ENCODE measurements around the gene MCTP2.

Gene MCTP2

DNA sequence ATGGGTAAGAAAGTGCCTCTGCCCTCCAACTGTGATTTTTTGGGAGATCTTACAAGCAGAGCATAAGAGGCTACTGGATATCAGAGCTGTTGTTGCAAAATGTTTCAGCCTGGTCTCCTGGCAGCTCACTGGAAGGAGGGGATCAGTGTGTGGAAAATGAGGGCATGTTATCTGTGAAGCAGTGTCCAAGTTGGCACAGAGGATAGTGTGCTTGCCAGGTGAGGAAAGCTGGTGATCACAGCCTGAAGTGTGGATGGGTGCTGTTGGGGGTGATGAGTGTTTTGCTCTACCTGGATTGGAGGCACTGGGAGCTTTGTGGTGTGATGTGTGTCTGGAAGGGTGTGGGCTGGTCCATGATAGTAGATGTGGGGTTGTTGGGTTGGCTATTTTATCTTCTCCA is 69.3 kb downstream of the MCTP2 start:
- DNase-seq: no peak

DNA sequence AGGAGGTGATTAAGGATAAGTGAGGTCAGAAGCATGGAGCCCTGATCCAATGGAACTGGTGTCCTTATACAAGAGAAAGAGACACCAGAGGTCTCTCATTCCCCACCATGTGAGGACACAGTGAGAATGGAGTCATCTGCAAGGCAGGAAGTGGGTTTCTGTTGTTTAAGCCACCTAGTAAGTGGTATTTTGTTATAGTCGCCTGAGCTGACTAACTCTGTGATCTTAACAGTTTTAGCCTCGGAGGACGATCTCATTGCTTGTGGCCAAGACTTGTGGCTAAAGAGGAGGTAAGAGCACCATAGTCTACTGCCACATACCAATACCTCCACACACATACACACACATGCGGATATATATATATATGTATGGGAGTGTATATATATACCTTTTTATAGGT is 73.8 kb downstream of the MCTP2 start:
- DNase-seq: no peak

DNA sequence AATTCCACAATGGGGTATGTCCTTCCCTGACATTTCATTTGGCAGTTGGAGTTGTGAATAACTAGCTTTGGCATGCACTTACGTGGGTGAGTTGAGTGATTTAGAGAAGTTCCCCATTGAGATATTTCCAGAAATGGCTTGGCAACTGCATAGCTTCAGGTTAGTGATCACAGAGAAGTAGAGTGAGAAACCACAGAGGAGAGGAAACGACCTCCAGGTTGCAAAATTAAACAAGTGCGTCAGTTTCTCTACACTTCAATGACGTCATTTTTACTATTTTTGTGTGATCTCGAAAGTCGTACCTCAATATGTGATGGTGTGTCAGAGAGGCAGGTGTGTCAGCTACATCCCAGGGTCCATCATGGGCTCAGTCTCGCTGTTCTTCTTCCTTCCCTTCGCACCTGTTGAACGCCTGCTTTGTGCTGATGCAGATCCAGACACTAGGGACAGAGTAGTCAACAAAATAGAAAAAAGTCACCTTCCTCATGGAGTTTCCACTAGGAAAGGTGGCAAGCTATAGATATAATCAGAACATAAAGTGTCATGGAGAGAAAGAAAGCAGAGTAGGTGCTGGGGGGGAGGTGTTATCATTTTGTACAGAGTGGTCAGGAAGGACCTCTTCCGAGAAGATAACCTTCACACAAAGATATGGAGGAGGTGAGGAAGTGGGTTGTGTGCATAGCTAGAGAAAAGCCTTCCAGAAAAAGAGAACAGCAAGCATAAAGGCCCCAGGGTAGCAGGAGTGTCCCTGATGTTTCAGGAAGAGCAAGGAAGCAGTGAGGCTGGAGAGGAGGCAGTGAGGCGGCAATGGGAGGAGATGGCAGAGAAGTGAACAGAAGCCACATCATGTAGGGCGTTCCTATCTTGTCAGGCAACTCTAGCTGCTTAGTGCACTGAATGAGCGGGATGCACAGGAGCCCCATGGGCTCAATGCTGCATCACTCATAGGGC is 75.6 kb downstream of the MCTP2 start:
- no peak for DNase-seq

DNA sequence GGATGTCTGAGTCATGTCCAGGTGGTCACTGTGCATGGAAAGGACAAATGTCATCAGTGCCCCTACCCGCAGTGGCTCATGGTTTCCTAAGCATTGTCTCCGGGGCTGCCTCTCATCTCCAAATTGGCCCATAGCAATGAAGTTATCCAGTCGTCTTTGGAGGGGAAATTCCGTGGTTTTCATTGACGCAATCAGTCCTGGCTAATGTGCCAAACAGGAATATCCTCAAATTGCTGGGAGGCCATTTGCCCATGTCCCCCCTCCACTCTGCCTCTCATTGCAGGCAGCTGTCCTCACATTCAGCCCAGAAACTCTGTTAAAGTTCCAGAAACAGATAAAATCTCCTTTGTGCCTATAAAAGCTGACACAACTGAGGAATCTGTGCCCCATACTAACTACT is 81.6 kb downstream of the MCTP2 start:
- DNase-seq: peak; percentile 66

DNA sequence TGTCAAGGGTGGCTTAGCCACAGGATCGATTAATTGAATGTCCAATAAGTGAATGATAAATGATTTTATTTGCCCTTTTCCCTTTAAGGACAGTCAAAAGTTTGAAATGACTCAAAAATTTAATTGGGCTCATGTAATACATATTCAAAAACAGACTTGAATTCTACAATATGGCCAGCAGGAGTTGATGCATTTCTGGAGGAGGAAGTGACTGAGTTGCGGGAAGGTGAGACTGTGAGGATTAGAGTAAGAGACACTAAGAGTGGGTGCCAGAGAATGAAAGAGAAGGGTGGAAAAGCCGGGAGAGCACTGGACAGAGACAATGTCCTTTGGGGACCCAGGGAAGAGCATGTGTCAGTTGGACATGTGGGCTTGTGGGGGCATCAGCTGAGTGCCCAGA is 83.3 kb downstream of the MCTP2 start:
- DNase-seq: no peak

DNA sequence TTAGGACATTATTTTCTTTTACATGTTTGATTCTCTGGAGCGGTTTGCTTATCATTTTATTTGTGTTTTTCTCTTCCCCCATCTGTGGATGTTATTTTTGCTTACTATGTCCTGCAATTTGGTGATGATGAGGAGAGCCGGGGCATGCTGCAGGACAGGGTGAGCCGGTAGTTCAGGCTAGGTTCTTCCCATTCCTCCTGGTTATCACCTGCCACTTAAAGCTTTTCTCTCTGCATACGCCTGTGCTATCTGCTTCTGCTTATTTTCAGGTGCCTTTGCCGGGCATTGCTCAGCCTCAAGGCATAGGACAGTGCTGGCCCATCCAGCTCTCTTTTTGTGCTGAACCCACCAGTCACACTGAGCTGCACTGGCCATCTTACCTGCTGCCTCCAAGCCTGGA is 85.8 kb downstream of the MCTP2 start:
- DNase-seq: peak; percentile 71

DNA sequence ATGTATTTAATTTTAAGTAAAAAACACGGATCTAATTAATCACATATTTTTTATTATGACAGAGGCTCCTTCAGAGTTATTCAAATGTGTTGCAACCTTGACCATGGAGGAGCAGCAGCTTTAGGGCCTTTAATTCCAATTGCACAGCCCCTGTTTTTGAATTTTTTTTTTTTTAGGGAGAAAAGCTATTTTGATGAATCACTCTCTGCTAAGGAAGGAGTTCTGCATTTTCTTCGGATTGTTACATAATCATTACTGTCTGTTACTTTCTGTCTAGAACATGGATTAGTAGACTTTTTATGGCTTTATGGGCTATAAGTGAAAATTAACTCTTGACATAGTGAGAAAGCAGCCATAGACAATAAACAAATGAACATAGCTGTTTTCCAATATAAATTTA is 90.8 kb downstream of the MCTP2 start:
- DNase-seq: no peak

DNA sequence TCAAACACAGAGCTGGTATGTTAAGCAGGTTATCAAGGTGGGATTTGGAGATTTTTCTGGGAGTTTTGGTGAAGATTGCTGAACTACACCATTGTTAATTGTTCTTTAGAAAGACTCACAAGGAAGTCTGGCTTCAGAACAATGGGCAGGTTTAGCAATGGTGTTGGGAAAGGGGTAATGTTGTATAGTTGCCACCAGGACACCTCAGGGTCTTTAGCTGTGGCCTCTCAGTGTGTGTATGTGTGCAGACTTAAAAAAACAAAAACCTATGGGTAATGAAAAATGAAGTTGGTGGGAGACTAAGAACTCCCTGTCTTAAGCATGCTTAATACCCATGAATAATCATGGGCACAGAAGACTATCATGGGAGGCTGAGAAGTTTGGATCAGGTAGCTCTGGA is 91.7 kb downstream of the MCTP2 start:
- DNase-seq: no peak

DNA sequence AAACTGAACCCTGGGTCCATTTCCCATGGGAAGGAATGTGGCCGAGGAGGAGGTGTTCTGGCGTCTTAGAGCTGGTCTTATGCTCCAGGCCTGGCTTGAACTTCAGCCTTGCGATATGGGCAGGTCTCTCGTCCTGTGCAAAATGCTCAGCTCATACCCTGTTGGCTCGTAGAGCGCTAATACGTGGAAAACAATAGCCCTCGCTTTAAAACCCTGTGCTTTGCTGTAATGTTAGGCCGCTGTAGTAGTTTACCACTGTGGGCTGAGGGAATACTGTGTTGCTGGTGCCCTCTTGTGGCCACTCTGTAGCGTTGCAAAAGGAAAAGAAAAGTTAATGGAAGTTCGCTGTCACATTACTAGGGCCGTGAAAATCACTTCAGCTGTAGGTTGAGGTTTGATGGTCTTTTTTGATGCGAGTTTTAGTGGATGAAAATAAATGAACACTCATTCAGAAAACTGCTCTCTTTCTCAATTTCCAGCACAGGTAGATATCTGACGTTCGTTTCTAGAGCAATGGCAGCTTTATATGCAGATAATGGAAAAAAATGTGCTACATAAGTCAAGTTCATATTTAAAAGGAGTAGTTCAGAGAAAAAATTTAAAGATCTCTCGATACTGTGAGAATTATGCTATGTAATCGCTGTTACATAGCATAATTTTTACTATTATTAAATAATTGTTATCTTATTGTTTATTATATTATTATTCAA is 92.9 kb downstream of the MCTP2 start:
- DNase-seq: no peak

DNA sequence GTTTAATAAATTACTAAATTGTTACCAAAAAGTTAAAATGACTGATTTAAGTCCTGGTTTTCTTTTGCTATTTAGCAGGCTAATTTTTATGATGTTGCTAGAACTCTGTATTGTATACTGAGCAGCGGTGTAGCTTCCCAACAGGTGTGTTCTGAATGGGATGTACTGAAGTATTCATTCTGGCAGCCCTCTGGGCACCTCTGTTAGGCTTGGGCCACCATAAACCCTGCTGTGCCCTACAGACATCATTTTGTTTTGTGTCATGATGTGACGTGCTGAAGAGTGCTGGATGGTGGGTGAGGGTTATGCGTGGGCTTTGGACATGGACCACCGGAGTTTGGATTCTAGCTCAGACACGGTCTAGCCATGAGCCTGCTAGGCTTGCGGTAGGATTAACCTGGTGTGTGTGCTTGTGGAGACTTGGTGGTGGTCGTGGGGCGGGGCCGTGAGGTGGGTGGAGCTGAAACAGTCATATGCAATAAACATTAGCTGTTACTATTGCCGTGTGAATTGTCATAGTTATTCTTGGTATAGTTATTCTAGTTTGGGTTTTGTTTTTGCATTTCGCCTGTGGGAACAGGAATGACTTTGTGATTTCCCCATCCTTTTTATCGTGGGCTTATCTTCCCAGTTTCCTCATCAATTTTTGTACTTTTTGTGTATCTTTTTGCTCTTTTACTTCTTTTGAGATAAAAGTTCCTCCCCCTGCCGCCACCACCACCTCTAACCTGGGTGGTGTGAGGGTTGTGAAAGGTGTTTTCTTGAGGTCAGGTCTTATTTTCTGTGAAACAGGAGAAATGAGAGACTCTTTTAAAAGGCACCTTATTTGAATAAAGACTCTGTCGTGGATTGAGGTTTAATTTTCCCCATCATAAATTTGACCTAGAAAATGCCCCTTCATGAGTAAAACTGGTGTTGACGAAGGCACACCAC is 93.7 kb downstream of the MCTP2 start:
- no peak for DNase-seq

DNA sequence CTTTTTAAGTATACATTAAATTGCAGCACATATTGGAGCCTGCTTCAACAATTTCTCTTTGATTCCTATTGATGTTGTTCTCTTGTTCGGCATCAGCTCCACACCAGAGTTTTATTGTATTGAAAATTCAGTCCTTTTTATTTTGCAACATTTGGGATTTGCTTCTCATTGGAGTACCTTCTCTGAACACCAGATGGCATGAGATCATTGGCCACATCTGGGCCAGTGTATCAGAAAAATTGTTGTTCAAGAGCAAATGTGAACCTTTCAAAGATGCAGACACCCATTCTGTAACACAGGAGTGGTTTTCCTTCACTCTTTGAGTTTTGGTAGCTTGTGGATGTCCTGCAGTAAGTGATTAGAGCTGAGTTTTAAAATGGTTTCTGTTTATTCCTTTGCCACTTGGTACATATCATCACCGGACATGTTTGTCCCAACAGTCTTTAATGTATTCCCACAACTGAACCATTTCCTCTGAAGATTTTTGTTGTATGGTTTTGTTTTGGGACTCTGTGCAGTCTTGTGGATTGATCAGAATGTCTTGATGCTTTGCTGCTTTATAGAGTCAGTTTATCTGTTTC is 96.1 kb downstream of the MCTP2 start:
- DNase-seq: no peak

DNA sequence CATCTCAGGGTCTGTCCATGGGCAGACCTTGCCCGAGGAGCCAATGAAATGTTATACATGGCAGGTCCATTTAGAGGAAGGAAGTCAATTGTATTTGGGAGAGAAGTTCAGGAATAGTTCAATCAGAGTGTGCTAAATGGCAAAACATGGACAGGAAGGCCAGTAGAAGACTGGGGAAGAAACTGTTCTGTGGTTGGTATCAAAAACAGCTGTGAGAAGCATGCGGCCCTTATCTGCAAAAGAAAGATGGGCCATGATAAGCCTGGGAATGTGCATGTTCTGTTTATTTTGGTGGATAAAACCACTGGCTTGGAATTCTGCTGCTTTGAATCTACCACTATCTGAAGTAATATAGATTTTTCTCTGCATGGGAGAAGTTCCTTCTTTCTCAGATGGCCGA is 100.4 kb downstream of the MCTP2 start:
- no peak for DNase-seq

DNA sequence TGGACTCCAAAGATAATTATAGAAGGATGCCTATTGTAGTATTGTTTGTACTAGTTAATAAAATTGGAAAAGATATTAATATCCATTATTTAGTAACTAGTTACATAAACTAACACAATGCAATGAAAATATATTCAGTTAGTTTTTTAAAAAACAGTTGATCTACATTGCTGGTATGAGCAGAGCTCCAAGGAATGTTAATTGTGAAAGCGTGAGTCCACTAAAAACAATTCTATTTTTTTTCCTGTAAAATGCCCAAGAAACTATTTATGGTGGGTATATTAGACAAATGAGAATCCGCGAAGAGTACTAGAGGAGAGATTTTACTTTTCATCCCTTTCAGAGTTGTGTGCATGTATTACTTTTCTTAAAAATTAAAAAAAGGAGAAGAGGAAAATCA is 104.3 kb downstream of the MCTP2 start:
- no peak for DNase-seq

DNA sequence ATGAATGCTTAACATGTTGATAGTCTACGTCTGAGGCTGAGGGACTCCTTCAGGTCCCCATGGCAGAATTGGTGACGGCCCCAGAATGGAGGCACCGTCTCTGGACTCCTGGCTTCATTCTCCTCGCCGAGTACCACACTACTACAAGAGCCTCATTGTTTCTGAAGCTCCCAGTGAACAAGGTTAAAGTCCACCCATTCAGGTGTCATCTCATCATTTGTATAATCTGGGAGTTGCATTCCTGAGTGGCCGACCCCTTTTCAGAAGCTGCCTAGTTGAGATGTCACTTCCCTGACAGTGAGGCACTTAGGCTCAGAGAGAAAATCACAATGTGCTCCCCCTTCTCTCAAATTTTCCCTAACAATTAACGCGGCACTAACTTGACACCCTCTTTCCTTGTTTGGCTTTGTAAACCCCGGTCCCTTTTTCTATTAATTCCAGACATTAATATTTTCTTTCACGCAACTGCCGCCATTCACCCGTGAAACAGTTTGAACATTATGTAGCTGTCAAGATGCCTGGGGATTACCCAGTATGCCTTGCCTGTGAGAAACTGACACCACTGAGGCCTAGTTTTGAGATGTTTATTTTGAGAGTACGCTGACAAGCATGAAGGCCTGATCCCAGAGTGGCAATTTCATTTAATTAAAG is 105.6 kb downstream of the MCTP2 start:
- DNase-seq: no peak

DNA sequence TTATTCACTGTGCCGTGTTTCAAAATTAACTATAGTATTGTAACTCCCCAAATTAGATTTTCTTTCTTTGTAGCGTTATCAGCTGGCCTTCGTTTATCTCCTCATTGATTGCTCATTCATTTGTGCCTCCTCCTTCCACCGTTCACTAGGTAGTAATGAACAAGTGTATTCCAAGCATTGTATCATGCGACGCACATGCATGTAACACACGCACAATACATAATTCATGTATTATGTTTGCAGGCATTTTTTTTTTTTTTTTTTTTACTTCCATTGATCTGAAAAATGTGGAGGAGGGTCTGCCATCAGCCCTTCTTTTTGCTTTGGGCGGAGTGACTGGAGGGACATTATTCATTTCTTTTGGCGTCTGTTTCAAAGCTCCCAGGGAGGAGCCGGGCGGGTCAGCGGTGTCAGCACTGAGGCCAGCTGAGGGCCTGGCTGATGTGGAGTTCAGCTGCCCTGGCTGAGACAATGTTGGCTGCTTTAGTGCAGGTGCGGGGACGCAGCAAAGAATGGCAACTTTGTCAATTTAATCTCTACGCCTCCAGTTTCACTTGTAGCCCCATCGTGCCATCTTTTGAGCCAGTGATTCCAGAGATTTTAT is 107.0 kb downstream of the MCTP2 start:
- DNase-seq: no peak

DNA sequence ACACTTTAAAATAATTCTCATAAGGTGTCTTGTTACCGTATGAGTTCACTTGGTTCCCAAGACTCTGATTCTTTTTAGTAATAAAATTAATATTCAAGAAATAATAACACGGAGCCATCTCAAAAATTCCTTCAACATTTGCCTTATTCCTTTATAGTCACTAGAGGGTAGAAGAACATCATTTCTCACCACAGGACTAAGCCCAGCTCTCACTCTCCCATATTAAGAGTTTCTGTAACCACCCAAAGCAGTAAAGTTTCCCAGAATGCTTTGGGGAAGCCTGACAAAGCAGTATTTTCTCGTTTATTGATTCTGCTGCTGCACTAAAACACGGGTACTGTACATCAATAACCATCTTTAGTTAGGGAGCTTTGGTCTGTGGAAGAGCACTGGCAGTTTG is 114.9 kb downstream of the MCTP2 start:
- DNase-seq: no peak

DNA sequence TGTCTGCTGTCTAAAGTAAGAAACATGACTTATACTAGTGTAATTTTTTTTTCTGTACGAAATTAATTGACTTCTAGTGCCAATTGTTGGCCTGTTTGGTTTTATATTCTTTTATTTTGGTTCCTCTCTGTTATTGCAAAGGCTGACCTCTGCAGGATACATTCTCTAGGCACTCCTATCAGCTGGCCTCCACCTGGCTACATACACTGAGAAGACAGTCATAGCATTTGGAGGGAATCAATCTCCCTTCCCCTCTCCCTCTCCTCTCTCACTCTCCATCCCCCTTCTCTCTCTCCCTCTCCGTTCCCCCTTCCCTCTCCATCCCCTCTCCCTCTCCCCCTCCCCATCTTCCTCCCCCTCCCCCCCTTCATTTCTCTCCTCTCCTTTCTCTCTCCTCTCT is 116.7 kb downstream of the MCTP2 start:
- DNase-seq: no peak

DNA sequence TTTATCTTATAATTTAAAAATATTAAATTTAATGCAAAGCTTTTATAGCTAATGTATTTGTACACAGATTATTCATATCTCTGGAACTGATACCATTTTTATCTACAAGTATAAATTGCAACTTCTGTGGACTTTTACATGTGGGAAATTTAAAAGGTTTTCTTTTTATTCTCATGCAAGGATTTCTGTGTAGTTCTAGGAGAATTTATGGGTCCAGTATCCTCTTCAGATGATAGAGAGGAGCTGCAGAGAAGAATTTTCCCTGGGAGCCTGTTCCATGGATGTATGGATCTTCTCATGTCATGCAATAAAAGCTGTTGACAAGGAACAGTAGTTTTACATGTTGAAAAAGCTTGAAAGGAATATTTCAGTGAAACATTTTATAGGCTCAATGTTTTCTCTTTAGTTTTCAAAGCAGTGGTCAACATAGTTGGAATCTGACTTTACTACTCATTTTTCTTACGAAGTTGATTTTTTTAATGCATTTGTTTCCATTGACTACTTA is 119.7 kb downstream of the MCTP2 start:
- DNase-seq: no peak

DNA sequence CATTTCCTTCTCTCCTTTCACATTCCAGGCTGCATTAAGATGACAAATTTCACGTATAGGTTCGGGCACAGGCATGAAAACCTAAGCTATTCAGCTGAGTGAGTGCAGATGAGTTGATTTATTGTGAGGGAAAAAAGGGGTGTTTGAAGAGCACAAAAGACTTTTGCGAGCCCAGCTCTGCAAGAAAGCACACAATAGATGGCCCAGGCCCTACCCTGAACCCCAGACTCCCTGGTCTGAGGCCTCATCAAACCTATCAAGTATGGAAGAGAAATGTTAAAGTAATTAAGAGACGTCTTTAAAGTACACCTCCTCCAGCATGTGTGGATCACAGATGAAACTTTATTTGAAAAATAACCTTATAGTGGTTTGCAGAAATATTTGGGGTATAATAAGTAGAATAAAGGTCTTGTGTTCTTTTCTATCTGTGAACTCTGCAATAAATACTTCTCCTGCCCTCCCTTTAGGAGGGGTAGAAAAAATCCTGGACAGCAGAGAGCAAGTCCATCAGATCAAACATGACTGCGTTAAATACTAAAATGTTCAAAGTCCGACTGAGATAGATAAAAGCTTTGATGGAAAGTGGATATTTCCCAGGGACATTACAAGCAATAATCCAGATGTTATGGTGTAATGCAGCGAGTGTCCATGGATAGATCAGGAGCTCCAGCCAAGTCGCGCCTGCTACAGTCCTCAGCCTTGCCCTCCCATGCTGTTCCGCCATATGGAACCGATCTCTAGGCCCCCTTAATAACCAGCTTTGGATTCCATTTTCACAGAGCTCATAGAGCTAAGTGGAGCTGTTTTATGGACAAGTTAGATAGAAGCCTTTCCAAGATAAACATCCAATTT is 121.5 kb downstream of the MCTP2 start:
- no peak for DNase-seq

DNA sequence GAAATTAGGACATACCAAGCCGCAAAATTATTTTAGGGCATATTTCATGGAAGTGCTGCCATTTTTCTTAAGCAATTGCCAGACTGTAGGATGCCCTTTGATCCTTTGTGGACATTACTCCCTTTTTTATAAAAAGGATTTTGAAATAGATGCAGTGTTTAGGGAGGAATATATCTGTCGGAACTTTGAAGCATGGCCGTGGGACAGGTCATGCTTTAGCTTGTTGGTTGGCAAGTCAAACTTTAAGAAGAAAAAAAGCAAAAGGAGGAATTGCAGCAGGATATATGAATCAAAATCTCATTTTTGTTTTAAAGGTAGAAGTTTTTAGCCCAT is 122.1 kb downstream of the MCTP2 start:
- DNase-seq: no peak

DNA sequence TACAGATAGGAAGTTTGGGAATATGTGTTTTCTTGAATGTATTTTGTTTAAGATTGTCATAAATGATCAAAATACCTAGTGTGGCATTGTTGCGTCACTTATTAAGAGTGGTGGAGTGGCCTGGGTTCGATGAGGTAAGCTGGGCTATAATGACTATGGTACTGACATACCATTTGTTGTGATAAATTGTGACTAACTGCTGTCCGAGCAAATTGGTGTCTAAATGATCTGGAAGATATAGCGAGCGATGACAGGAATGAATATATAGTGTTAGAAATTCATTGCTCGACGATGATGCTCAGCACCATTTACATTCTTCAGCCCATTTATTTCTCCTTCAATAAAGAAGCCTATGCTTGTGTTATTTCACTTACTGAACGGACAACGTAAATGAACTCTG is 123.3 kb downstream of the MCTP2 start:
- DNase-seq: no peak
